Astrocyte (in vitro differentiated cells and primary cell): ENCODE data around the gene SHROOM2. TPM values are rescaled to one million over a fixed set of nuclear protein-coding genes. Genes with fewer than 3 reads are reported as not detected.

Source experiments
- DNase-seq: peaks from one replicate; pipeline ENCODE4 v3.0.0-alpha.2; 2010; ENCODE audit warnings: low read depth
- FAIRE-seq: peaks from 2 replicates; lab custom pipeline; 2011; peaks lifted over from hg19 to GRCh38; lab: Jason Lieb, UNC
- H2AFZ ChIP-seq: 2 replicates; pipeline ENCODE4 v1.6.0; 2012; ENCODE audit warnings: low read depth, low read length, inconsistent platforms
- H3K27ac ChIP-seq: 2 replicates; pipeline ENCODE4 v1.5.1; 2011; ENCODE audit warnings: low read depth, low read length, inconsistent platforms
- H3K27me3 ChIP-seq: 2 replicates; pipeline ENCODE4 v1.6.0; 2011; ENCODE audit warnings: low read length, inconsistent platforms; ENCODE audit not compliant: insufficient read depth
- H3K36me3 ChIP-seq: 2 replicates; pipeline ENCODE4 v1.5.1; 2011; ENCODE audit warnings: low read length, inconsistent platforms; ENCODE audit not compliant: insufficient read depth
- H3K4me1 ChIP-seq: 2 replicates; pipeline ENCODE4 v1.5.1; 2011; ENCODE audit warnings: low read length, inconsistent platforms; ENCODE audit not compliant: insufficient read depth
- H3K4me2 ChIP-seq: 2 replicates; pipeline ENCODE4 v1.6.0; 2012; ENCODE audit warnings: low read length, inconsistent platforms
- H3K4me3 ChIP-seq: 2 replicates; pipeline ENCODE4 v1.5.1; 2011; ENCODE audit warnings: low read depth, mild to moderate bottlenecking, low read length, inconsistent platforms; ENCODE audit not compliant: insufficient read depth
- H3K79me2 ChIP-seq: 2 replicates; pipeline ENCODE4 v1.6.0; 2012; ENCODE audit warnings: mild to moderate bottlenecking, low read length, inconsistent platforms; ENCODE audit not compliant: insufficient read depth
- H3K9ac ChIP-seq: 2 replicates; pipeline ENCODE4 v1.6.0; 2012; ENCODE audit warnings: mild to moderate bottlenecking, low read length, inconsistent platforms
- H3K9me3 ChIP-seq: 2 replicates; pipeline ENCODE4 v1.5.1; 2012; ENCODE audit warnings: low read depth, mild to moderate bottlenecking, low read length, inconsistent platforms; ENCODE audit not compliant: insufficient read depth
- H4K20me1 ChIP-seq: 2 replicates; pipeline ENCODE4 v1.6.0; 2012; ENCODE audit warnings: low read length, inconsistent platforms; ENCODE audit not compliant: insufficient read depth
- H3K27ac Mint-ChIP-seq: one replicate; pipeline ENCODE4 v1.8.0; 2021; ENCODE audit warnings: mild to moderate bottlenecking, mixed read lengths; ENCODE audit not compliant: unreplicated experiment
- H3K27me3 Mint-ChIP-seq: one replicate; pipeline ENCODE4 v1.8.0; 2021; ENCODE audit warnings: low read depth, mixed read lengths; ENCODE audit not compliant: unreplicated experiment
- H3K36me3 Mint-ChIP-seq: one replicate; pipeline ENCODE4 v1.8.0; 2021; ENCODE audit warnings: low read depth, mixed read lengths; ENCODE audit not compliant: unreplicated experiment
- H3K4me1 Mint-ChIP-seq: one replicate; pipeline ENCODE4 v1.8.0; 2021; ENCODE audit warnings: low read depth, mixed read lengths; ENCODE audit not compliant: unreplicated experiment
- H3K4me3 Mint-ChIP-seq: one replicate; pipeline ENCODE4 v1.8.0; 2021; ENCODE audit warnings: mild to moderate bottlenecking, moderate library complexity, mixed read lengths; ENCODE audit not compliant: unreplicated experiment
- H3K9me3 Mint-ChIP-seq: one replicate; pipeline ENCODE4 v1.8.0; 2021; ENCODE audit warnings: mild to moderate bottlenecking, mixed read lengths; ENCODE audit not compliant: unreplicated experiment
- EZH2 ChIP-seq: IDR thresholded peaks from 2 replicates; pipeline ENCODE4 v1.6.1; 2012; ENCODE audit warnings: mild to moderate bottlenecking, low read length, inconsistent platforms; ENCODE audit not compliant: insufficient read depth
- total RNA-seq: library from RNA; stranded (reverse); gene quantifications from 2 replicates; pipeline ENCODE4 v1.2.1, GENCODE V29; 2021
- TF ChIP-seq, protein P1 (sequence below): IDR thresholded peaks from 2 replicates; pipeline ENCODE4 v1.5.1; 2011; ENCODE audit warnings: low read depth, mild to moderate bottlenecking, inconsistent platforms, low read length, moderate library complexity; ENCODE audit not compliant: insufficient read depth

Gene SHROOM2
- total RNA-seq, 1 donor from 2014 or later = 15.9 TPM

- Mint-ChIP-seq H3K4me3 (no peak overlapping the region), H3K27ac (no peak overlapping the region), H3K4me1 (no peaks in the 10 kb centered on the region), H3K9me3 (peaks cover 3% of the 10 kb centered on the region), H3K27me3 (no peaks in the 10 kb centered on the region), H3K36me3 (no peaks in the 10 kb centered on the region)
- H3K36me3 ChIP-seq = no peaks in the 10 kb centered on the region
- H3K4me2 ChIP-seq = no peak overlapping the region
- no peak overlapping the region for H3K27ac ChIP-seq
- no peak overlapping the region for H3K9ac ChIP-seq
- H3K9me3 ChIP-seq = no peaks in the 10 kb centered on the region
- H3K79me2 ChIP-seq = no peaks in the 10 kb centered on the region
- FAIRE-seq (no peak), DNase-seq (no peak)
- no peak for TF ChIP-seq EZH2
- TF ChIP-seq, protein P1, sequence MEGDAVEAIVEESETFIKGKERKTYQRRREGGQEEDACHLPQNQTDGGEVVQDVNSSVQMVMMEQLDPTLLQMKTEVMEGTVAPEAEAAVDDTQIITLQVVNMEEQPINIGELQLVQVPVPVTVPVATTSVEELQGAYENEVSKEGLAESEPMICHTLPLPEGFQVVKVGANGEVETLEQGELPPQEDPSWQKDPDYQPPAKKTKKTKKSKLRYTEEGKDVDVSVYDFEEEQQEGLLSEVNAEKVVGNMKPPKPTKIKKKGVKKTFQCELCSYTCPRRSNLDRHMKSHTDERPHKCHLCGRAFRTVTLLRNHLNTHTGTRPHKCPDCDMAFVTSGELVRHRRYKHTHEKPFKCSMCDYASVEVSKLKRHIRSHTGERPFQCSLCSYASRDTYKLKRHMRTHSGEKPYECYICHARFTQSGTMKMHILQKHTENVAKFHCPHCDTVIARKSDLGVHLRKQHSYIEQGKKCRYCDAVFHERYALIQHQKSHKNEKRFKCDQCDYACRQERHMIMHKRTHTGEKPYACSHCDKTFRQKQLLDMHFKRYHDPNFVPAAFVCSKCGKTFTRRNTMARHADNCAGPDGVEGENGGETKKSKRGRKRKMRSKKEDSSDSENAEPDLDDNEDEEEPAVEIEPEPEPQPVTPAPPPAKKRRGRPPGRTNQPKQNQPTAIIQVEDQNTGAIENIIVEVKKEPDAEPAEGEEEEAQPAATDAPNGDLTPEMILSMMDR = no peak
- no peaks in the 10 kb centered on the region for H3K27me3 ChIP-seq
- H4K20me1 ChIP-seq = no peaks in the 10 kb centered on the region
- no peak overlapping the region for H3K4me3 ChIP-seq
- H3K4me1 ChIP-seq = no peaks in the 10 kb centered on the region
- H2AFZ ChIP-seq = no peak overlapping the region
Observed at GRCh38 chrX:9992061-9992460, 205.8 kb downstream of the SHROOM2 start.

DNA sequence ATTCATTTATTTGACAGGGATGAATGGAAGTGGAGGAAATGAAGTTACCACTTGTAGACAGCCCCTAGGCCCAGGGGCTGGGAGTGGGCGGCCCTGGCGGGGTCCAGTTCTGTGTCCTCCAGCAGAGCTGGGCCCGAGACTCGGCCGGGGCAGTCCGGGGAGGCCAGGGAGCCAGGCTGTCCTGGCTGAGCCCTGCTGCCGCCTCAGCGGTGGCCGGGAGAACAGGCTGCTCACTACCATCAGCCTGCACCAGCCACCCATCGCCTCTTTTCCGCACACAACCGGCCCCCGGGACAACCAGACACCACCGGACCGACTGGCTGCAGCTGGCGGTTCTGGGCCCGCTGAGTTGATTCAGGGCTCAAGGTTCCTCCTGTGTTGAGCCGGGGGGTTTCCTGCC is 206.5 kb downstream of the SHROOM2 start:
- Histone ChIP-seq H4K20me1 (no peaks in the 10 kb centered on the region), H3K27ac (no peak overlapping the region), H2AFZ (no peak overlapping the region), H3K9me3 (no peaks in the 10 kb centered on the region), H3K9ac (no peak overlapping the region), H3K36me3 (no peaks in the 10 kb centered on the region), H3K4me2 (no peak overlapping the region), H3K4me3 (no peak overlapping the region), H3K27me3 (no peaks in the 10 kb centered on the region), H3K79me2 (no peaks in the 10 kb centered on the region), H3K4me1 (no peaks in the 10 kb centered on the region)
- TF ChIP-seq EZH2 = no peak
- TF ChIP-seq, protein P1 = no peak
- no peak for DNase-seq
- FAIRE-seq = no peak
- H3K4me3 Mint-ChIP-seq = no peak overlapping the region
- peaks cover 3% of the 10 kb centered on the region for H3K9me3 Mint-ChIP-seq
- H3K27ac Mint-ChIP-seq = no peak overlapping the region
- H3K27me3 Mint-ChIP-seq = no peaks in the 10 kb centered on the region
- no peaks in the 10 kb centered on the region for H3K36me3 Mint-ChIP-seq
- no peaks in the 10 kb centered on the region for H3K4me1 Mint-ChIP-seq

GRCh38 chrX:9995855-9996339 is 209.7 kb downstream of the SHROOM2 start:
- DNase-seq (peak; percentile 68), FAIRE-seq (peak; percentile 73)
- Histone ChIP-seq H3K9me3 (no peaks in the 10 kb centered on the region), H2AFZ (no peak overlapping the region), H3K27me3 (no peaks in the 10 kb centered on the region), H3K36me3 (no peaks in the 10 kb centered on the region), H3K27ac (no peak overlapping the region), H3K4me3 (no peak overlapping the region), H3K79me2 (no peaks in the 10 kb centered on the region), H3K4me1 (no peaks in the 10 kb centered on the region), H4K20me1 (no peaks in the 10 kb centered on the region), H3K4me2 (peak overlapping the region; percentile 15), H3K9ac (no peak overlapping the region)
- TF ChIP-seq, protein P1 = peak; percentile 70
- no peak for TF ChIP-seq EZH2
- no peaks in the 10 kb centered on the region for H3K36me3 Mint-ChIP-seq
- H3K4me3 Mint-ChIP-seq = no peak overlapping the region
- no peak overlapping the region for H3K27ac Mint-ChIP-seq
- H3K4me1 Mint-ChIP-seq = no peaks in the 10 kb centered on the region
- peaks cover 3% of the 10 kb centered on the region for H3K9me3 Mint-ChIP-seq
- H3K27me3 Mint-ChIP-seq = no peaks in the 10 kb centered on the region
